ENCODE results near the gene APOL2.

GRCh38 chr22:36199001-36199551, 40.3 kb downstream of the APOL2 start:
- TF ChIP-seq POLR2A (IDR thresholded peaks at IDR 0.05) (no peak), CTCF (IDR thresholded peaks at IDR 0.05) (no peak)
